Measurements from ENCODE around the gene PLXNA4.

- TF ChIP-seq ZNF699 (CRISPR knock-in tag; IDR thresholded peaks at IDR 0.05; ENCODE audit: insufficient replicate concordance) (no peak), MAX (CRISPR knock-in tag; IDR thresholded peaks at IDR 0.05) (no peak), TEAD2 (tag; IDR thresholded peaks at IDR 0.05) (no peak), NFIX (CRISPR knock-in tag; IDR thresholded peaks at IDR 0.05; ENCODE audit: low read depth) (no peak), GABPA (tag; conservative IDR thresholded peaks at IDR 0.05; ENCODE audit: low read depth) (no peak), HMGXB4 (CRISPR knock-in tag; IDR thresholded peaks at IDR 0.05) (no peak), ZNF407 (IDR thresholded peaks at IDR 0.05; ENCODE audit: low read depth) (no peak), CTCF (IDR thresholded peaks at IDR 0.05 in 2 of 3, conservative IDR thresholded peaks at IDR 0.05 in 1 of 3; ENCODE audit: insufficient read depth in 2 of 3, low read depth in 1 of 3, low read length in 3 of 3) (no peak), BRCA1 (IDR thresholded peaks at IDR 0.05) (no peak), BRCA1 (CRISPR knock-in tag; IDR thresholded peaks at IDR 0.05) (no peak), ZBTB33 (CRISPR knock-in tag; IDR thresholded peaks at IDR 0.05) (no peak), ZNF780A (CRISPR knock-in tag; IDR thresholded peaks at IDR 0.05) (no peak), PHF20 (IDR thresholded peaks at IDR 0.05; ENCODE audit: partially characterized antibody) (no peak), ZNF655 (CRISPR knock-in tag; IDR thresholded peaks at IDR 0.05) (no peak), FOXM1 (IDR thresholded peaks at IDR 0.05; ENCODE audit: low read depth) (no peak), FOXM1 (CRISPR knock-in tag; IDR thresholded peaks at IDR 0.05; ENCODE audit: low read depth) (no peak)
Measured at GRCh38 chr7:132544025-132544424, 32.2 kb downstream of the PLXNA4 start.
